ENCODE measurements around the gene ANKRD6.

Gene ANKRD6

GRCh38 chr6:89467437-89467836 lies 34.5 kb downstream of the ANKRD6 start:
- Histone ChIP-seq H3K9me3 (no peaks in the 10 kb centered on the region), H3K27ac (no peak overlapping the region), H3K4me3 (no peak overlapping the region), H3K27me3 (no peaks in the 10 kb centered on the region), H3K4me1 (peaks cover 0 to 10% (median 2%) of the 10 kb centered on the region in 4 donors), H3K36me3 (no peaks in the 10 kb centered on the region)
- TF ChIP-seq, protein P1, sequence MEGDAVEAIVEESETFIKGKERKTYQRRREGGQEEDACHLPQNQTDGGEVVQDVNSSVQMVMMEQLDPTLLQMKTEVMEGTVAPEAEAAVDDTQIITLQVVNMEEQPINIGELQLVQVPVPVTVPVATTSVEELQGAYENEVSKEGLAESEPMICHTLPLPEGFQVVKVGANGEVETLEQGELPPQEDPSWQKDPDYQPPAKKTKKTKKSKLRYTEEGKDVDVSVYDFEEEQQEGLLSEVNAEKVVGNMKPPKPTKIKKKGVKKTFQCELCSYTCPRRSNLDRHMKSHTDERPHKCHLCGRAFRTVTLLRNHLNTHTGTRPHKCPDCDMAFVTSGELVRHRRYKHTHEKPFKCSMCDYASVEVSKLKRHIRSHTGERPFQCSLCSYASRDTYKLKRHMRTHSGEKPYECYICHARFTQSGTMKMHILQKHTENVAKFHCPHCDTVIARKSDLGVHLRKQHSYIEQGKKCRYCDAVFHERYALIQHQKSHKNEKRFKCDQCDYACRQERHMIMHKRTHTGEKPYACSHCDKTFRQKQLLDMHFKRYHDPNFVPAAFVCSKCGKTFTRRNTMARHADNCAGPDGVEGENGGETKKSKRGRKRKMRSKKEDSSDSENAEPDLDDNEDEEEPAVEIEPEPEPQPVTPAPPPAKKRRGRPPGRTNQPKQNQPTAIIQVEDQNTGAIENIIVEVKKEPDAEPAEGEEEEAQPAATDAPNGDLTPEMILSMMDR (IDR thresholded peaks at IDR 0.05), result no peak
- intact Hi-C loops (cut with DNase I; ENCODE audit: low total_unique reads), result loop anchor here (10.0 kb wide), 1 partner anchor 347 kb away; the partner anchor contains the start of gene MDN1
- DNase-seq, result no peak

DNA sequence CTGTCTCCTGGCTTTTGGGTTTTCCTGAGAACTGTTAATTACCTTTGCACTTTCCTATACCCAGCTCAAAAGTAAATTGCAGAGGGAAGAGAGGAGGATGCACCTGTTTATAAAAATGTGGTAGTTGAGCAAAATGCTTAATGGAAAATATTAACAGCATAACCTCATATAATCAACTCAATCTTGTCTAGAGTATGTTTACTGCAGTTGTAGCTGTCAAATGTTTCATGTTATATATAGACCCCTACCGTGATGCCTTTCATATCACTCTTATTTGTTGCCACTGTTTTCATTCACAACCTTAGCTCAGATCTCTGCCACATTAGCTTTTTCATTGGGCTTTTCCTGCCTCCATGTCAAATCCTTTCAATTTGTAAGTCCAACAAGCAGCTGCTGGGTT lies 36.0 kb downstream of the ANKRD6 start:
- Histone ChIP-seq H3K4me3 (no peak overlapping the region), H3K36me3 (no peaks in the 10 kb centered on the region), H3K4me1 (peaks cover 0 to 10% (median 2%) of the 10 kb centered on the region in 4 donors), H3K9me3 (no peaks in the 10 kb centered on the region), H3K27me3 (no peaks in the 10 kb centered on the region), H3K27ac (no peak overlapping the region)
- TF ChIP-seq, protein P1 (IDR thresholded peaks at IDR 0.05), result no peak
- DNase-seq, result no peak
- intact Hi-C loops (cut with DNase I; ENCODE audit: low total_unique reads), result loop anchor here (10.0 kb wide), 1 partner anchor 346 kb away; the partner anchor contains the start of gene MDN1

DNA sequence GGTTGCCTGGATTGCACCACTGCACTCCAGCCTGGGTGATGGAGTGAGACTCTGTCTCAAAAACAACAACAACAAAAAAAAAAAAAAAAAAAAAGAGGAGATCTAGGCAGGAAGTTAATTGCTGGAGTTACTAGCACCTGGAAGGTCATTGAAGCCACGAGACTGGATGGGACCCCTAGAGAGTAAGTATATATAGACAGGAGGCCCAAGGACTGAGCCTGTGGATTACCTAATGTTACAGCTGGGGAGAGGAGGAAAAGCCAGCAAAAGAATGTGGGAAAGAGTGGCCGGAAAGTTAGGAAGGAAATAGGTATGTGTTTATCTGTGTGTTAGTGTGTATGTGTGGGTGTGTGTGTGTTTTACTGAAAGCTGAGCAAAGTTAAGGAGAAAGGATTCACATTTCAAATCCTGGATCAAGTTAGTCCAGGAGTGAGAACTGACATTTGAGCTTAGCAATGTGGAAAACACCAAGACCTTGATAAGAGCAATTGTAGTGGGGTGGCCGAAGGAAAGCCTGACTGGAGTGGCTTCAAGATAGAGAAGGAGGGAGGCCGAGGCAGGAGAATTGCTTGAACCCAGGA lies 38.4 kb downstream of the ANKRD6 start:
- no peak overlapping the region for H3K4me3 ChIP-seq
- TF ChIP-seq, protein P1 (IDR thresholded peaks at IDR 0.05), result no peak
- no peaks in the 10 kb centered on the region for H3K9me3 ChIP-seq
- no peak for DNase-seq
- no peak overlapping the region for H3K27ac ChIP-seq
- intact Hi-C loops (cut with DNase I; ENCODE audit: low total_unique reads), result no loop called here
- H3K36me3 ChIP-seq, result no peaks in the 10 kb centered on the region
- no peaks in the 10 kb centered on the region for H3K27me3 ChIP-seq
- peaks cover 0 to 32% (median 7%) of the 10 kb centered on the region in 4 donors for H3K4me1 ChIP-seq

DNA sequence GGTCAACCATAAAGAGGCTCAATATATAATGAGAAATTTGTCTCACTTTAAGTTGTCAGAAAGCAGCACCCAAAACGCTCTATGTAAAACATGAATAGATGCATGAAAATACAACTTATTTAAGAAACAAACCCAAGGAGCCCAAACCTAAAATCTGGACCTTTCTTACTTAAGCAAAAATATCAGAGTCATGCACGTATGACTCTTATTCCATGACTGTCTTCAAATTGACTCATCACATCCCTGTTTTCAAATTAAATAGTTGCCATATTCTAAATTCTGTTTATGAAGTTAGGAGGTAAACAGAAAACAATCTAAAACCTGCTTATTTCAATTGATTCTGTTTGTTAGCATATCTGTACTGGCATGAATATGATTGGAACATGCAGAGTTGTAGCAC lies 42.1 kb downstream of the ANKRD6 start:
- Histone ChIP-seq H3K36me3 (no peaks in the 10 kb centered on the region), H3K9me3 (no peaks in the 10 kb centered on the region), H3K4me3 (peak overlapping the region in 1 of 2 donors; percentile 6), H3K27ac (peak overlapping the region in 1 of 2 donors; percentile 4), H3K4me1 (peaks cover 0 to 27% (median 7%) of the 10 kb centered on the region in 4 donors), H3K27me3 (no peaks in the 10 kb centered on the region)
- TF ChIP-seq, protein P1 (IDR thresholded peaks at IDR 0.05), result no peak
- intact Hi-C loops (cut with DNase I; ENCODE audit: low total_unique reads), result no loop called here
- no peak for DNase-seq

GRCh38 chr6:89475634-89476033 lies 42.7 kb downstream of the ANKRD6 start:
- no peak for DNase-seq
- TF ChIP-seq, protein P1 (IDR thresholded peaks at IDR 0.05), result no peak
- Histone ChIP-seq H3K27ac (peak overlapping the region in 1 of 2 donors; percentile 4), H3K4me1 (peaks cover 0 to 32% (median 8%) of the 10 kb centered on the region in 4 donors), H3K4me3 (peak overlapping the region in 1 of 2 donors; percentile 6), H3K36me3 (no peaks in the 10 kb centered on the region), H3K27me3 (no peaks in the 10 kb centered on the region), H3K9me3 (no peaks in the 10 kb centered on the region)
- intact Hi-C loops (cut with DNase I; ENCODE audit: low total_unique reads), result no loop called here
